ENCODE data around the gene FRS2. TPM values are rescaled to one million over a fixed set of nuclear protein-coding genes. Genes with fewer than 3 reads are reported as not detected.

Gene FRS2
- total and polyA plus RNA-seq, 4 experiments from 2014 or later, result 8.6 to 22.2 (median 15.3) TPM

DNA sequence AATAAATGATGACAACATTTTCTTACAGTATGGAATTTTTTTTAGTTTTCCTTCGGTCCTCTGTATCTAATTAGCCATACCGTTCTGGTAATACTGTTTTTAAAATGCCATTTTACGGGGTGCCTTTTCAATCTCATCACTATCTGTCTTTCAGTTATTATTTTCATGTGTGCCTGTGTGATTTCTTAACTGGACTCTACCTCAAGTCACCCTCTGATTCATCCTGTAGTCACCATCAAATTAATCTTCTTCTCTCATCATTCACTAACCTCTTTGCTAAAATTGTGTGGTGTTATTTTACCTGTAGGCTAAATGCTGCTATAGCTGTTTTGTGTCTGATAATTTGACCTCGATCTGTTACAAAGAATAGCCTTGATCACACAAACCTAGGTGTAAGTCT, 99.0 kb downstream of the FRS2 start:
- Histone ChIP-seq H3K4me1 (ENCODE audit: insufficient read depth, low read length) (no peaks in the 10 kb centered on the region), H3K9me3 (ENCODE audit: control insufficient read depth in 1 of 2, low read length in 2 of 2) (no peaks in the 10 kb centered on the region), H3K27me3 (ENCODE audit: insufficient read depth, low read length) (no peaks in the 10 kb centered on the region), H3K36me3 (ENCODE audit: insufficient read depth, low read length) (peaks cover 18% of the 10 kb centered on the region), H3K27ac (ENCODE audit: low read depth, low read length) (peak overlapping the region; percentile 39), H3K4me3 (ENCODE audit: low read length in 2 of 2) (no peak overlapping the region)
- DNase-seq, result no peak
- peaks cover 0 to 4% (median 2%) of the 10 kb centered on the region in 4 donors for H3K4me1 Mint-ChIP-seq
- peak overlapping the region in 3 of 7 donors; percentile 3 to 39 (median 28) for H3K27ac Mint-ChIP-seq
- ChIA-PET CTCF (ENCODE audit: partially characterized antibody) (interaction anchor here (0.6 to 7.5 kb wide), 20 partner anchors 9 to 415 kb away, joined by 3 to 146 read pairs (median 10); partner anchors contain the start of gene CCT2), POLR2A (ENCODE audit: partially characterized antibody) (interaction anchor here (2.3 kb wide), 1 partner anchor 212 kb away, joined by 9 read pairs; no protein-coding TSS in a partner anchor)
- no peak overlapping the region for H3K4me3 Mint-ChIP-seq
- no peaks in the 10 kb centered on the region for H3K27me3 Mint-ChIP-seq
- peaks cover 0 to 2% (median 0%) of the 10 kb centered on the region in 8 donors for H3K9me3 Mint-ChIP-seq
- H3K36me3 Mint-ChIP-seq, result peaks cover 24 to 47% of the 10 kb centered on the region in 2 donors
- intact Hi-C loops (cut with micrococcal nuclease), result no loop called here

DNA sequence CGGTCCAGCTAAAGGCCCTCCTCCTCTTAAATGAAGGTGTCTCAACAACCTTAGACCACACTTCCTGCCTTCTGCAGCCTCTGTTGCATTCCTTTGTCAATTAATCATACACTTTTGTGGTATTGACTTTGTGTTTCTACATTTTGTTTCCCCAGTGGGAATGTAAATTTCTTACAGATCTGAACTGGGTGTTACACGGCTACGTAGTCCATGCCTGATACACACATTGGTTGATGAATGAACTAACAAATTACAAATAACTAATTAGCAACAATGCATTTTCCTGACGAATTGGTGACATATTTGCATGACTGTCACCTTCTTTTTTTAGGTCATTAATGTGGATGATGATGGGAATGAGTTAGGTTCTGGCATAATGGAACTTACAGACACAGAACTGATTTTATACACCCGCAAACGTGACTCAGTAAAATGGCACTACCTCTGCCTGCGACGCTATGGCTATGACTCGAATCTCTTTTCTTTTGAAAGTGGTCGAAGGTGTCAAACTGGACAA, 99.9 kb downstream of the FRS2 start:
- Mint-ChIP-seq H3K27me3 (no peaks in the 10 kb centered on the region), H3K4me1 (peaks cover 0 to 4% (median 2%) of the 10 kb centered on the region in 4 donors), H3K4me3 (no peak overlapping the region), H3K36me3 (peaks cover 31 to 55% of the 10 kb centered on the region in 2 donors), H3K9me3 (peaks cover 0 to 2% (median 0%) of the 10 kb centered on the region in 8 donors), H3K27ac (peak overlapping the region; percentile 18 to 63 (median 50))
- intact Hi-C loops (cut with micrococcal nuclease), result loop anchor here (1.0 kb wide), 2 partner anchors 213 to 416 kb away; no protein-coding TSS in a partner anchor
- H3K4me3 ChIP-seq (ENCODE audit: low read length in 2 of 2), result no peak overlapping the region
- ChIA-PET CTCF (ENCODE audit: partially characterized antibody) (interaction anchor here (0.7 to 7.5 kb wide), 32 partner anchors 7 to 416 kb away, joined by 3 to 146 read pairs (median 4); partner anchors contain the start of genes CCT2 and FRS2), POLR2A (ENCODE audit: partially characterized antibody) (interaction anchor here (1.0 to 2.3 kb wide), 3 partner anchors 16 to 279 kb away, joined by 3 to 9 read pairs (median 5); no protein-coding TSS in a partner anchor)
- H3K9me3 ChIP-seq (ENCODE audit: control insufficient read depth in 1 of 2, low read length in 2 of 2), result no peaks in the 10 kb centered on the region
- H3K36me3 ChIP-seq (ENCODE audit: insufficient read depth, low read length), result peaks cover 26% of the 10 kb centered on the region
- no peaks in the 10 kb centered on the region for H3K27me3 ChIP-seq (ENCODE audit: insufficient read depth, low read length)
- no peak for DNase-seq
- no peaks in the 10 kb centered on the region for H3K4me1 ChIP-seq (ENCODE audit: insufficient read depth, low read length)
- peak overlapping the region; percentile 39 for H3K27ac ChIP-seq (ENCODE audit: low read depth, low read length)

DNA sequence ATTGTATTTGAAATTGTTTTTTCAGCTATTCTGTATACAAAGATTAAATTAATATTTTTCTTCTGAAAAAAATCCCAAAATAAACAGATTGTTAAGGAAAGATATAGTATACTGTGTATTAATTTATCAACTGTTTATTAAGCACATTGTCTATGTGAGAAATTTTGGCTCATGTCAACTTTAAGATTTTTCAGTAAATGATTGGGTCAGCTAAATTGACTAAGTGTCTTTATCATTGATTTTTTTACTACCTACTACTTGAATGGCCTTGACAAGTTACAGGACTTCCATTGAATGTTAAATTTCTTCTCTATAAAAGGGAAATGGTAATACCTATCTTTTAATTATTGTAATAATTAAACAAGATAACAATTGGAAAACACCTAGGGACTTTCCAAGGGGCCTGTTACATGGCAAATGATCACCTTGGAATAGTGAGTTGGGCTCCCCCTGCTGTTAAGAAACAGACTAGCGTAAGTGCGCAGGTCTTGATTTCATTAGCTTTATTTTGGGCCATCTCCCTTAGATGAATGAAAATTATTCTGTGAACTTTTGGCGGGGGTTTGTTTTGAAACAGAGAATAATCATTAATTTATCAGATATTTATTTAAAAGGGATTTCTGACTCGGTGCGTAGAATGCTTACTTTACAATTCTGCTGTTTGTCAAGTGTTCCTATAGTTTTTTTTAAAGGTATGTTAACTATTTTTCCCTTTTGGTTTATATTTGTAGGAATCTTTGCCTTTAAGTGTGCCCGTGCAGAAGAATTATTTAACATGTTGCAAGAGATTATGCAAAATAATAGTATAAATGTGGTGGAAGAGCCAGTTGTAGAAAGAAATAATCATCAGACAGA, 100.6 kb downstream of the FRS2 start:
- peak overlapping the region in 5 of 7 donors; percentile 24 to 71 (median 50) for H3K27ac Mint-ChIP-seq
- H3K36me3 ChIP-seq (ENCODE audit: insufficient read depth, low read length), result peaks cover 29% of the 10 kb centered on the region
- H3K4me3 ChIP-seq (ENCODE audit: low read length in 2 of 2), result no peak overlapping the region
- peaks cover 0 to 2% (median 0%) of the 10 kb centered on the region in 8 donors for H3K9me3 Mint-ChIP-seq
- H3K4me3 Mint-ChIP-seq, result no peak overlapping the region
- peaks cover 31 to 62% of the 10 kb centered on the region in 2 donors for H3K36me3 Mint-ChIP-seq
- no peaks in the 10 kb centered on the region for H3K27me3 Mint-ChIP-seq
- peak overlapping the region; percentile 39 for H3K27ac ChIP-seq (ENCODE audit: low read depth, low read length)
- H3K4me1 Mint-ChIP-seq, result peaks cover 0 to 4% (median 2%) of the 10 kb centered on the region in 4 donors
- H3K27me3 ChIP-seq (ENCODE audit: insufficient read depth, low read length), result no peaks in the 10 kb centered on the region
- H3K4me1 ChIP-seq (ENCODE audit: insufficient read depth, low read length), result no peaks in the 10 kb centered on the region
- intact Hi-C loops (cut with micrococcal nuclease), result loop anchor here (1.0 kb wide), 3 partner anchors 213 to 416 kb away; no protein-coding TSS in a partner anchor
- ChIA-PET POLR2A (ENCODE audit: partially characterized antibody) (interaction anchor here (0.9 to 2.3 kb wide), 6 partner anchors 15 to 280 kb away, joined by 3 to 9 read pairs (median 3); no protein-coding TSS in a partner anchor), CTCF (ENCODE audit: partially characterized antibody) (interaction anchor here (0.7 to 7.5 kb wide), 34 partner anchors 8 to 416 kb away, joined by 3 to 146 read pairs (median 4); partner anchors contain the start of genes CCT2 and FRS2)
- no peaks in the 10 kb centered on the region for H3K9me3 ChIP-seq (ENCODE audit: control insufficient read depth in 1 of 2, low read length in 2 of 2)
- DNase-seq, result peak; percentile 59 to 76 (median 66)

DNA sequence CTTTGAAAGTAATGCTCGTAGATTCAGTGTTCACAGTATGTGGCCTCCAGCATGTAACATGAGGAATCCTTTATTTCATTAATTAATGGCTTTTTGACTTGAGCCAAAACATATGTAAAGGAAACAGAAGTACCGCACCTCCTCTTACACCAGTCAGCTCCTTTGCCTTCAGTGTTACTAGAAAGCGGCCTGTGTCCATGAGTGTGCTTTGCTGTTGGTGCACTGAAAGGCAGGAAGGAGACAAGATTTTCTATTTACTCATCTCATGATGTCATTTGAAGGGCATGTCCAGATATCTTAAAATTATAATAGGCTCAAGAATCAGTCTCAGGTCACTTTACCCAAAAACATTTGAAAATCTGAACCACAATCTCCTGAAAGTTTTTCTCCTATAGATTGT, 105.2 kb downstream of the FRS2 start:
- Histone ChIP-seq H3K27ac (ENCODE audit: low read depth, low read length) (no peak overlapping the region), H3K4me1 (ENCODE audit: insufficient read depth, low read length) (no peaks in the 10 kb centered on the region), H3K36me3 (ENCODE audit: insufficient read depth, low read length) (peaks cover 29% of the 10 kb centered on the region), H3K9me3 (ENCODE audit: control insufficient read depth in 1 of 2, low read length in 2 of 2) (no peaks in the 10 kb centered on the region), H3K27me3 (ENCODE audit: insufficient read depth, low read length) (no peaks in the 10 kb centered on the region), H3K4me3 (ENCODE audit: low read length in 2 of 2) (no peak overlapping the region)
- intact Hi-C loops (cut with micrococcal nuclease), result no loop called here
- H3K9me3 Mint-ChIP-seq, result peaks cover 0 to 2% (median 0%) of the 10 kb centered on the region in 8 donors
- CTCF ChIA-PET (ENCODE audit: partially characterized antibody), result interaction anchor here (0.6 to 0.8 kb wide), 2 partner anchors 10 to 214 kb away, joined by 3 read pairs; no protein-coding TSS in a partner anchor
- H3K27ac Mint-ChIP-seq, result peak overlapping the region in 1 of 7 donors; percentile 63
- H3K36me3 Mint-ChIP-seq, result peaks cover 31 to 45% of the 10 kb centered on the region in 2 donors
- no peaks in the 10 kb centered on the region for H3K27me3 Mint-ChIP-seq
- H3K4me3 Mint-ChIP-seq, result no peak overlapping the region
- POLR2A ChIA-PET (ENCODE audit: partially characterized antibody), result no interaction called here
- no peak for DNase-seq
- peaks cover 0 to 1% (median under 1%) of the 10 kb centered on the region in 4 donors for H3K4me1 Mint-ChIP-seq

- H3K27me3 Mint-ChIP-seq, result no peaks in the 10 kb centered on the region
- peaks cover 16 to 27% of the 10 kb centered on the region in 2 donors for H3K36me3 Mint-ChIP-seq
- Histone ChIP-seq H3K27ac (ENCODE audit: low read depth, low read length) (no peak overlapping the region), H3K4me3 (ENCODE audit: low read length in 2 of 2) (no peak overlapping the region), H3K9me3 (ENCODE audit: control insufficient read depth in 1 of 2, low read length in 2 of 2) (no peaks in the 10 kb centered on the region), H3K36me3 (ENCODE audit: insufficient read depth, low read length) (peaks cover 20% of the 10 kb centered on the region), H3K4me1 (ENCODE audit: insufficient read depth, low read length) (no peaks in the 10 kb centered on the region), H3K27me3 (ENCODE audit: insufficient read depth, low read length) (no peaks in the 10 kb centered on the region)
- no peak for DNase-seq
- H3K9me3 Mint-ChIP-seq, result peaks cover 0 to 2% (median 0%) of the 10 kb centered on the region in 8 donors
- ChIA-PET CTCF (ENCODE audit: partially characterized antibody) (interaction anchor here (6.5 kb wide), 1 partner anchor 7 kb away, joined by 55 read pairs; no protein-coding TSS in a partner anchor), POLR2A (ENCODE audit: partially characterized antibody) (no interaction called here)
- peaks cover 0 to 3% (median 0%) of the 10 kb centered on the region in 4 donors for H3K4me1 Mint-ChIP-seq
- no peak overlapping the region for H3K27ac Mint-ChIP-seq
- H3K4me3 Mint-ChIP-seq, result no peak overlapping the region
- intact Hi-C loops (cut with micrococcal nuclease), result no loop called here
Measured at GRCh38 chr12:69578283-69578682, 108.1 kb downstream of the FRS2 start.

DNA sequence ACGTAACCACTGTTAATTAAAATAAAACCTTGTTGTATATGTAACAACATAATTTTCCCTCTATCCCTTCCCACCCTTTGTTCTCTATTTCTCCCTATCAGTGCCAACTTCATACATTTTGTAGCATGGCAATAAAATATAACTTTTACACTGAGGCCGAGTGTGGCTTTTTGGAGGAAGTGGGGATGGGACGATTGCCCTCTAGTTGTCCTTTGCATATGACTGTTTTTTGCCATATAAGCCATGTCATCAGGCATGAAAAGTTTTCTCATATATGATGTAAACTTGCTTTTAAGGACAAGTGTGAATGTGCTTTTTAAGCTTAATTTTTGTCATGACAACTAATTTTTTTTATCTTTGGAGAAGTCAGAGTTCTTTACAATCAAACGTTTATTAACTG, 108.8 kb downstream of the FRS2 start:
- H3K36me3 Mint-ChIP-seq, result peaks cover 10 to 22% of the 10 kb centered on the region in 2 donors
- no peak overlapping the region for H3K27ac Mint-ChIP-seq
- Histone ChIP-seq H3K4me3 (ENCODE audit: low read length in 2 of 2) (no peak overlapping the region), H3K27ac (ENCODE audit: low read depth, low read length) (no peak overlapping the region), H3K27me3 (ENCODE audit: insufficient read depth, low read length) (no peaks in the 10 kb centered on the region), H3K9me3 (ENCODE audit: control insufficient read depth in 1 of 2, low read length in 2 of 2) (no peaks in the 10 kb centered on the region), H3K36me3 (ENCODE audit: insufficient read depth, low read length) (peaks cover 14% of the 10 kb centered on the region), H3K4me1 (ENCODE audit: insufficient read depth, low read length) (no peaks in the 10 kb centered on the region)
- intact Hi-C loops (cut with micrococcal nuclease), result no loop called here
- H3K27me3 Mint-ChIP-seq, result no peaks in the 10 kb centered on the region
- no peak for DNase-seq
- no peak overlapping the region for H3K4me3 Mint-ChIP-seq
- peaks cover 0 to 3% (median 0%) of the 10 kb centered on the region in 4 donors for H3K4me1 Mint-ChIP-seq
- H3K9me3 Mint-ChIP-seq, result peaks cover 0 to 2% (median 0%) of the 10 kb centered on the region in 8 donors
- ChIA-PET CTCF (ENCODE audit: partially characterized antibody) (interaction anchor here (1.0 to 6.5 kb wide), 3 partner anchors 8 to 288 kb away, joined by 6 to 55 read pairs (median 10); no protein-coding TSS in a partner anchor), POLR2A (ENCODE audit: partially characterized antibody) (no interaction called here)
